GM18868 (cell line): ENCODE data around the gene CBX4.

Source experiments
- ATAC-seq: cut with Tn5 transposase; IDR thresholded peaks from one replicate; pipeline ENCODE4 v1.9.1; 2021; ENCODE audit warnings: mild to moderate bottlenecking, moderate library complexity; ENCODE audit not compliant: unreplicated experiment

The CBX4 gene

GRCh38 chr17:79839356-79840268 is at the start of gene CBX4:
Gene CBX4 (minus strand): TSS chr17:79839440. CDS start chr17:79839251, 189 bp downstream.
- peak; percentile 46 for ATAC-seq

- ATAC-seq, result no peak
Observed at GRCh38 chr17:79888009-79888540, 48.8 kb upstream of the CBX4 start.

DNA sequence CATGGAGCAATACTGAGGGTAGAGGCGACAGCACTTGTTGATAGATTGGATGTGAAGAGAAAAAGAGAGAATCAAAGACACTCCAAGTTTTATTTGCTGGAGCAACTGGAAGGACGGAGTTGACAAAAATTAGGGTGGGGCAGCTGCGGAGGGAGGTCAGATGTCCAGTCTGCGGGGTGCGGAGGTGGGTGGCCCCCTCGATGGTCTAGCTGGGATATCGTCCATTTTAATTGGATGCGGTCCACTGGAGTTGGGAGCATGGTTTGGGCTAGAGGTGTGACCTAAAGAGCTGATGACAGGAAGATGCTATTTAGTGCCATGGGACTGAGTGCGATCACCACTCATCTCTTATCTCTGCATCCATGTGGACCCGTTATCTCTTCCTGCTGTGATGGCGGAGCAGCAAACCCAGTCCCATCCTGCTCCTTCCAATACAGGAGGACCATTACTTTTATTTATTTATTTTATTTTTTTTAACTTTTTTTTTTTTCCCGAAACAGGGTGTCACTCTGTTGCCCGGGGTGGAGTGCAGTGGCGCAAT is 48.3 kb upstream of the CBX4 start:
- no peak for ATAC-seq

DNA sequence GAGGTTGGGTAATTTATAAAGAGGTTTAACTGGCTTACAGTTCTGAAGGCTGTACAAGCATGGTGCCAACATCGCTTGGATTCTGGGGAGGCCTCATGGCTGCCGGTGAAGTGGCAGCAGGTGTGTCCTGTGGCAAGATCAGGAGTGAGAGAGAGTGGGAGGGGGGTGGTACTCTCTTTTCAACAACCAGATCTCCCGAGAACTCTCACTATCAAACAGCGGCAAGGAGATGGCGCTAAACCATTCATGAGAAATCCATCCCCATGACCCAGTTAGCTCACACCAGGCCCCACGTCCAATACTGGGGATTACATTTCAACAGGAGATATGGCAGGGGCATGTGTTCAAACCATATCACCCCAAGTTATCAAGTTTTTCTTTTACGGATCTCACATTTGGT is 44.0 kb upstream of the CBX4 start:
- no peak for ATAC-seq

DNA sequence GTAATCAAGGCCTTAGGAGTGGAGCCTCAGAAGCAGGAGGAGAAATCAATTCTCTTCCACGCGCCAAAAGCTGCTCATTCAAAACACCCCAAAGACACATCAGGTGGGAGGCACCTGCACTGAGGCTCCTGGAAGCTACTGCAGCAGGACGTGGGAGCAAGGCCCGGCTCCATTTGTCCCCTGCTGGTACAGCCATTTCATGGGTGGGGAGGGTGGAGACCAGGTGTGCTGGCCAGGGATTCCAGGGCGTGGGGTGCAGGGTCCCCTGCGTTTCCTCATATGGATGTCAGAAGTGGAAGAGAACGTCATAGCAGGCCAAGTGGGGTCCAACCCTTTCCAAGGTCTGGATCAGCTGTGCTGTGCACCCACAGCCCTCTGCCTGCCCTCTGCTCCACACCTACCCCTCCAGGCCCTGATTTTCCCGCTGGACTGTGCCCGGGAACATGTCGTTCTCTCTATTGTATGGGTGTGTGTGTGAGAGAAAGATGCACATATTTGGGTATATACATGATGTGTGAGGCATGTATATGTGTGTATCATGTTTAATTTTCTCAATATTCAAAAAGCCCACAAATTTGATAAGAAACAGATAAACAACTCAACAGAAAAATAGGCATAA is 39.2 kb upstream of the CBX4 start:
- no peak for ATAC-seq

- ATAC-seq, result no peak
Observed at GRCh38 chr17:79877041-79877440, 37.8 kb upstream of the CBX4 start.

GRCh38 chr17:79875511-79875910 is 36.3 kb upstream of the CBX4 start:
- no peak for ATAC-seq

DNA sequence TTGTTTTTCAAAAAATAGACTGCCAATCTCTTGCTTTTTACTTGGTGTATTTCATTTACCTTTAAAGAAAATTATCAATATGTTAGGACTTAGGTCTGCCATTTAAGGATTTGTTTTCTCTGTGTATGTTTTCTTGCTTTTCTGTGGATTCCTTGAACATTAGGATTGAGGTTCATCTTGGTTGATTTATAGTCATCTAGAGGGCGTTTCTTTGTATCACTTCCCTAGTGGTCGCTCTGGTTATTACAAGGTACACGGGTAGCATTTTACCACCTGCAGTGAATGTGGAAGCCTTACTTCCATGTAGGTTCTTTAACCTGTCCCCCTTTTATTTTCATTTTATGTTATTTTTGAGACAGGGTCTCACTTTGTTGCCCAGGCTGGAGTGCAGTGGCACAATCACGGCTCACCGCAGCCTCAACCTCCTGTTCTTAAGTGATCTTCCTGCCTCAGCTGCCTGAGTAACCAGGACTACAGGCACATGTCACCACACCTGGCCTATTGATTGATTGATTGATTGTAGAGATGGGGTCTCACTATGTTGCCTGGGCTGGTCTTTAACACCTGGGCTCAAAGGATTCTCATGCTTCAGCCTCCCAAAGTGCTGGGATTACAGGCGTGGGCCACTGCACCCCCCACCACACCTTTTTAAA is 35.2 kb upstream of the CBX4 start:
- ATAC-seq, result no peak

- no peak for ATAC-seq
Observed at GRCh38 chr17:79873583-79873982, 34.3 kb upstream of the CBX4 start.

GRCh38 chr17:79872762-79873161 is 33.5 kb upstream of the CBX4 start:
- no peak for ATAC-seq

- ATAC-seq, result no peak
Observed at GRCh38 chr17:79871131-79871530, 31.9 kb upstream of the CBX4 start.

DNA sequence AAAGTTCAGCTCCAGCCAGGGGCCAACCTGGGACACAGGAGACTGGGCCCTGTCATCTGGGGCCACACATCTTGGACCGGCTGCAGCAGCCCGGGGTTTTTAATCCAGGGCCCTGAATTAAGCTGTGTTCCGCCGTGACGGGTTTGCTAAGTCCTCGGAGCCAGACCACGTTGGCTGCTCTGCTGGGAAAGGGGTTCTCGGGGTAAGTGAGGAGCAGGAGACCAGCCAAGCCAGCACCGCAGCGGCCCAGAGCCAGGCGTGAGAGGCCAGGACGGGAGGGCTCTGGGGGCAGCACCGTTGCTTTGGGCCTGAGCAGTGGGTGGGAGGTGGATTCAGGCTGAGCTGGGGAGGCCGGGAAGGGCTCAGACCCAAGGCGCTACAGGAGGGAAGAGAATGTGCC is 31.3 kb upstream of the CBX4 start:
- no peak for ATAC-seq

- ATAC-seq, result no peak
Observed at GRCh38 chr17:79866791-79867518, 27.7 kb upstream of the CBX4 start.

DNA sequence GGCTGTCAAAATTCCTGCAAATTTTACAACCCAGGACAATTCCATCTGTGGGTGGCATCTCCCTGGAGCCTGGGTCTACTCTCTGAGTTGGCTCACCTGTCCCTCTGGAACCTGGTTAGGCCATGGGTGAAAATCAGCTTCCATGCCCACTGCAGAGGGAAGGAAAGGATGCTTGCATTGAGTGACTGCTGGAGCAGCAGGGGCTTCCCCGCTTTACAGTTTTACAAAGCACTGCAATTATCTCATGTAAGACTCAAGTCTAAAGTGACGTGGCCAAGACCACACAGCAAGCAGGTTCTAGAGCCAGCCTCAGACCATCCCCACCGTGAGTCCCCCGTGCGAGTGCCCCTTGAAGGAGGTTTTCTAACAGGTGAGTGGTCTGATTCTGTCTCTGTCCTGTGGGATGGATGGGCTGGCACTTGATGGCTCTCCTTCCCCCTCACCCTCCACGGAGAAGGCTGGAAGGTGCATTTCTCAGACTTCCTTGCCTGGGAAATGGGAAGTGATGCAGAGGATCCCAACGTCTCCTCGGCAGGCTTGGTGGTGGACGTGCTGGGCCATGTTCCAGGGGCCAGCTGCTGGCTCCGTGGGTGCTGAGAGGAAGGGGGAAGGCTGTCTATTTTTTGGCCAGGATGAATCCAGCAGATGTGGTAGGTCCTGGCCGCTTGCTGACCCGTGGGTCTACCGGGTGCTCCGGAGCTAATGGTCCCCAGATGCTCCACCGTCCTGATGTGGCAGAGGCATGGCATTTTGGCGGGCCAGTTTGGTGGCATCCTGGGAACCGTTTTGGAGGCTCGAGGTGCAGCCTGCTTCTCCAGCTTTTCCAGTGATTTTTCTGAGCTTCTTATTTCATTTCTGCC is 26.3 kb upstream of the CBX4 start:
- no peak for ATAC-seq

GRCh38 chr17:79864617-79865250 is 25.5 kb upstream of the CBX4 start:
- ATAC-seq, result no peak

- ATAC-seq, result no peak
Observed at GRCh38 chr17:79864147-79864546, 24.9 kb upstream of the CBX4 start.

DNA sequence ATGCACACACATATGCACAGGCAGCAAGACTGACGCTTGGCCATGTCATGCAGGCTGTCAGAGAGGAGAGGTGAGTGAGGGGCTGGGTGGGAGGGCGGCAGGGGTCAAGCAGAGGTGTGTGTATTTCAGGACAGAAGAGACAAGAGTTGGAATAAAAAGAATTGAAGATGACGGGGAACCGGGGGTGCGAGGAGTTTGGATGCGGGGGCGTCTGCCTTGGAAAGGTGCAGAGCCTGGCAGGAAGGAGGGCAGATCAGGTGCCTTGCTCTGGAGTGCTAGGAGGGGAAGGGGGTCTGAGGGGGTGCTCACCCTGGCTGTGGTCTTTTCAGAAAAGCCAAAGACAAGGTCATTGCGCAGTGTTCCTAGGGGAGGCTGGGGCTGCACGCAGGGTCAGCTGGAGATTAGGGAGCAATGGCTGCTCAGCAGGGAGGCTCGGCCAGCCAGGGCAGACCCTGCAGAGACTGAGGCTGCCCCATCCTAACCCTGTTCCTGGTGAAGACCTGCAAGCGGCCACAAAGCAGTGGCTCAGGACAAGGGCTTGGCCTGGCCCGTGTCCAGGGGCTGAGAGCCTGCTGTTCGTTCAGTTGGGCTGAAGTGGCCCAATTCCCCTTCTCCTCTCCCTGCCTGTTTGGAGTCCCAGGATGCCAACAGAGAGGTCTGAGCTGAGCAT is 23.7 kb upstream of the CBX4 start:
- ATAC-seq, result no peak

DNA sequence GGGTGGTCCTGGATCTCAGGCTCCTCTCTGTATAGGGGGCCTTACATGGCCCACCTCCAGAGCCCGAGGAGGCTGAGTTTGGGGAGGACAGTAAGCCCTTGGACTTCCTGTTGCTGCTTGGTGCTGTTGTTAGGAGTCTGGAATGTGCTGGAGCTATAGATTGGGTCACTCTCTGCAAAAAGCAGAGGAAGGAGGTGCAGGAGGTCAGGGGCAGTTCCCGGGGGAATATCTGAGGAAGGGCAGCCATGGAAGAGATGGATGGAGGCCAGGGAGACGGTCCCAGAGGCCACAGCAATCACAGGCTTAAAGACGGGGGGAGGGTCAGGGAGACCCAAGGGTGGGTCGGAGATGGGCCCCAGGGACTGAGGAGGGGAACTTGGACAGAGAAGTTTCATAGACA is 23.0 kb upstream of the CBX4 start:
- no peak for ATAC-seq
